DMS153 treated with DMSO at 0.1 percent for 48 hours (cell line): Measurements from ENCODE around the gene METTL25B.
A peak's percentile ranks its signal among the peaks of the same experiment; 100 is the strongest.

ENCODE experiments used
- DNase-seq: peaks from one replicate; lab custom pipeline; 2025; ENCODE audit not compliant: unreplicated experiment; lab: John Stamatoyannopoulos, UW

Gene METTL25B

GRCh38 chr1:156727926-156728598, at the start of gene METTL25B:
Gene METTL25B (plus strand): TSS chr1:156728469. CDS start chr1:156729105, 636 bp downstream.
- DNase-seq: peak; percentile 88

- no peak for DNase-seq
Observed at GRCh38 chr1:156680056-156680455, 48.2 kb upstream of the METTL25B start.

- DNase-seq: no peak
Observed at GRCh38 chr1:156681196-156681960, 46.9 kb upstream of the METTL25B start.

- DNase-seq: no peak
Observed at GRCh38 chr1:156682166-156682890, 45.9 kb upstream of the METTL25B start.

- no peak for DNase-seq
Observed at GRCh38 chr1:156684227-156684782, 44.0 kb upstream of the METTL25B start.

GRCh38 chr1:156689035-156689952, 39.0 kb upstream of the METTL25B start:
- DNase-seq: peak; percentile 92

GRCh38 chr1:156689953-156690674, 38.2 kb upstream of the METTL25B start:
- no peak for DNase-seq

- no peak for DNase-seq
Observed at GRCh38 chr1:156690675-156691036, 37.6 kb upstream of the METTL25B start.

GRCh38 chr1:156691191-156691590, 37.1 kb upstream of the METTL25B start:
- no peak for DNase-seq

GRCh38 chr1:156691665-156692440, 36.4 kb upstream of the METTL25B start:
- no peak for DNase-seq

- no peak for DNase-seq
Observed at GRCh38 chr1:156692441-156692924, 35.8 kb upstream of the METTL25B start.

- peak; percentile 92 for DNase-seq
Observed at GRCh38 chr1:156692925-156693847, 35.1 kb upstream of the METTL25B start.

GRCh38 chr1:156693848-156694689, 34.2 kb upstream of the METTL25B start:
- no peak for DNase-seq

GRCh38 chr1:156694690-156694962, 33.6 kb upstream of the METTL25B start:
- no peak for DNase-seq

GRCh38 chr1:156696755-156697154, 31.5 kb upstream of the METTL25B start:
- DNase-seq: no peak

- DNase-seq: peak; percentile 63
Observed at GRCh38 chr1:156697481-156697880, 30.8 kb upstream of the METTL25B start.

GRCh38 chr1:156698995-156699394, 29.3 kb upstream of the METTL25B start:
- no peak for DNase-seq
